Esophagus squamous epithelium (tissue), 5 donors: ENCODE measurements around the gene CCDC102B. TPM values are rescaled to one million over a fixed set of nuclear protein-coding genes. Genes with fewer than 3 reads are reported as not detected.

Source experiments
- DNase-seq: peaks from one replicate; lab custom pipeline; 2025; lab: John Stamatoyannopoulos, UW
- H3K27ac ChIP-seq, 4 donors: fragments of 200-600 bp; sonication (generic); one replicate each; pipeline ENCODE4 v1.5.1; 2016 to 2019; ENCODE audit warnings: mild to moderate bottlenecking in 1 of 4
- H3K27me3 ChIP-seq, 4 donors: fragments of 200-600 bp; sonication (generic); 1 replicate in 3 of 4; 2 replicates in 1 of 4; pipeline versions ENCODE4 v1.5.1 to v1.6.0; 2017 to 2021; ENCODE audit warnings: antibody characterized with exemption in 1 of 4
- H3K36me3 ChIP-seq, 3 donors: fragments of 200-600 bp; sonication (generic); one replicate each; pipeline ENCODE4 v1.5.1; 2016 to 2019
- H3K4me1 ChIP-seq, 3 donors: fragments of 200-600 bp; sonication (generic); one replicate each; pipeline ENCODE4 v1.5.1; 2017 to 2019
- H3K4me3 ChIP-seq, 4 donors: fragments of 200-600 bp; sonication (generic); 1 replicate in 3 of 4; 2 replicates in 1 of 4; pipeline ENCODE4 v1.5.1; 2016 to 2019; ENCODE audit warnings: mild to moderate bottlenecking in 2 of 4, moderate library complexity in 1 of 4
- H3K9me3 ChIP-seq, 3 donors: fragments of 200-600 bp; sonication (generic); one replicate each; pipeline ENCODE4 v1.5.1; 2016 to 2019
- CTCF ChIP-seq, 6 experiments: fragments of 450-650 bp in 4 of 6; fragments of 200-600 bp in 2 of 6; sonication (generic) in 2 of 6; IDR thresholded peaks; one replicate each; pipeline ENCODE4 v1.5.1; 2016 to 2019; ENCODE audit warnings: antibody characterized with exemption in 6 of 6, mild to moderate bottlenecking in 4 of 6, moderate library complexity in 4 of 6
- POLR2A ChIP-seq, 4 donors: fragments of 450-650 bp; IDR thresholded peaks; one replicate each; pipeline ENCODE4 v1.6.1; 2017; ENCODE audit warnings: antibody characterized with exemption in 4 of 4, mild to moderate bottlenecking in 4 of 4, moderate library complexity in 3 of 4
- WGBS, 2 donors: methylation state at CpG; one replicate each; pipeline ENCODE4 v1.1.5; 2018; 5-methylcytosine and 5-hydroxymethylcytosine counted together
- intact Hi-C: fragments of 100-400 bp; cut with DNase I; formaldehyde crosslinking; loops from one replicate; pipeline ENCODE4 v1.15.0; 2022
- total RNA-seq, 4 donors: library from RNA; depleted of rRNA; stranded (reverse); fragments of >200 nt; gene quantifications; one replicate each; pipeline ENCODE4 v1.1.0, GENCODE V29; 2016
- donor health status: DM: yes; HTN: yes; CAD: no.

The CCDC102B gene
- total RNA-seq, 4 donors from 2014 or later = 0.27 to 3.8 (median 2.8) TPM

DNA sequence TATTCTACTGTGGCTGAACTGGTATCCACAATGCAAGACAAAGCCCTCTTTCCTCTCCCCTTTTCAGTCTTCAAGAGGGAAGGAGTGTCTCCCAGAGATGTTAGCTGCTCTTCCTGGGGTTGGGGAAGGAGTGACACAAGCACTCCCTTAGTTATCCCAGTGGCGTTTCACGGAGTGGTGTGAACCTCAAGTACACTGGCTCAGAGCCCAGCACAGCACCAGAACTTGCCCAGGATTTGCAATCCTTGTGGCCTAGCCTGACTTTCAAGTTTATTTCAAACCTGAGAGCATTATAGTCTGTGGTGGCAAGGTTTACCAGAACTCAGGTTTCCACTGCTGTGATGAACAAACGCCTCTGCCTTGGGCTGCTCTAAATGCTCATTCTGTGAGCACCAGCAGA lies 162.5 kb downstream of the CCDC102B start:
- intact Hi-C loops = no loop called here
- 58 to 76% methylated on average over 2 of the region's 3 CpGs for WGBS, 2 donors
- H3K4me1 ChIP-seq = no peaks in the 10 kb centered on the region
- H3K9me3 ChIP-seq = no peaks in the 10 kb centered on the region
- no peaks in the 10 kb centered on the region for H3K27me3 ChIP-seq
- no peak overlapping the region for H3K27ac ChIP-seq
- no peak for TF ChIP-seq CTCF (IDR thresholded peaks at IDR 0.05)
- no peak for TF ChIP-seq POLR2A (IDR thresholded peaks at IDR 0.05)
- no peak overlapping the region for H3K4me3 ChIP-seq
- DNase-seq = no peak
- no peaks in the 10 kb centered on the region for H3K36me3 ChIP-seq

DNA sequence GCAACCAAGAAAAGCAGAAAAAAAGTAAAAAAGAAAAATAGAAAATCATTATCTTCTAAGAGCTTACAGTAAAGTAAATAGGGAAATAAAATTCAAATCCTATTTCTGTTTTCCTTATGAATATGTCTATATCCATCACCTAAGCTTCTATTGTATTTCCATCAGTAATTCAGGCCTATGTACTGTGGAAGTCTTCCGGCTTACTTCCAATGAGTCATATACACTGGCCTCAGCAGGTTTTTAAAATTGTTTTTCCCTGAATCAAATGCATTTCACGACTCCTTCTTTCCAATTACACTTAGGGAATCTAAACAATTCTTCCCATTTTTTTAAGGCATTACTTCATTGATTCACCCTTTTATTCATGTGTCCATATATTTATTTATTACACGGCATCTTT lies 164.7 kb downstream of the CCDC102B start:
- Histone ChIP-seq H3K27me3 (no peaks in the 10 kb centered on the region), H3K4me1 (no peaks in the 10 kb centered on the region), H3K9me3 (no peaks in the 10 kb centered on the region), H3K36me3 (no peaks in the 10 kb centered on the region), H3K27ac (no peak overlapping the region), H3K4me3 (no peak overlapping the region)
- DNase-seq = no peak
- no peak for TF ChIP-seq POLR2A (IDR thresholded peaks at IDR 0.05)
- no peak for TF ChIP-seq CTCF (IDR thresholded peaks at IDR 0.05)
- 57 to 66% methylated on average over 3 of the region's 3 CpGs for WGBS, 2 donors
- intact Hi-C loops = no loop called here

DNA sequence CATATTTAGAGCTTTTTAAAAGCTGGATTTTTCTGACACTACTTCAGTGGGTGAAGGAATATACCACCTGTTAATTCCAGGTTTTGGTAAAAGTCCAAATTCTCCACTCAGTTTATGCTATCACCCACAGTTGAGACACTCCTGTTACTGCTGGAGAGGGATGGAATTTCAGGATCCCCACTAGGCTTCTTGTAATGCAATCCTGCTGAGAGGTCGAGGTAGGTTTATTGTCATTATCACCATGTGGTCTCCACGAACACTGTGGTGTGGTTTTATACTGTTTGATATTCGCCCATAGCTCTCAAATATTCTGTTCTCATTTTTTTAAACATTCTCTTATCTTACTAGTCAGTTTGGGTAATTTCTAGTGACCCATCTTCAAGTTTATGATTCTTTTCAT lies 167.9 kb downstream of the CCDC102B start:
- no peak for TF ChIP-seq CTCF (IDR thresholded peaks at IDR 0.05)
- TF ChIP-seq POLR2A (IDR thresholded peaks at IDR 0.05) = no peak

GRCh38 chr18:68969027-68969426 lies 171.1 kb downstream of the CCDC102B start:
- Histone ChIP-seq H3K9me3 (no peaks in the 10 kb centered on the region), H3K4me3 (no peak overlapping the region), H3K27me3 (no peaks in the 10 kb centered on the region), H3K4me1 (no peaks in the 10 kb centered on the region), H3K27ac (no peak overlapping the region), H3K36me3 (no peaks in the 10 kb centered on the region)
- no peak for DNase-seq
- intact Hi-C loops = no loop called here
- WGBS, 2 donors = 74 to 94% methylated on average over 5 of the region's 5 CpGs
- TF ChIP-seq POLR2A (IDR thresholded peaks at IDR 0.05) = no peak
- no peak for TF ChIP-seq CTCF (IDR thresholded peaks at IDR 0.05)

More for the DNA sequence above, 167.9 kb downstream of the CCDC102B start:
- intact Hi-C loops = no loop called here
- Histone ChIP-seq H3K9me3 (no peaks in the 10 kb centered on the region), H3K4me1 (no peaks in the 10 kb centered on the region), H3K36me3 (no peaks in the 10 kb centered on the region), H3K27ac (no peak overlapping the region), H3K4me3 (no peak overlapping the region), H3K27me3 (no peaks in the 10 kb centered on the region)
- no peak for DNase-seq
- WGBS, 2 donors = 53 to 58% methylated on average over 3 of the region's 3 CpGs

DNA sequence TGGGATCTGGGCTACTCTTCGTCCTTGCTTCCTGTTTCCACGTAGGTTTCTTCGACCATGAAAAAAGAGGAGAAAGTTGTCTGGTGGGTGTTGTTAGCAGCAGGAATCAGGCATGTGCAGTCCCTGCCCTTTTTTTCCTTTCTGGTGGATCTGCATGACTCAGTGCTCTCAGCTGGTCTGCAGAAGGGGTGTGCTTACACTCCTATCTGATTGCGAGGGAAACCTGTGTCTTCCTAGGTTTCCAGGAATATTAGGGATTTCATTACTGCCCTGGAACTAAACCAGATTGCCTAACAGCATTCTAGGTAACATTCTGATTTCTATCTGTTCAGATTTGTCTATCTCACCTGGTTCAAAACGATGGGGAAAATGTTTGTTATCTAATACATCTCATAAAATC lies 174.3 kb downstream of the CCDC102B start:
- Histone ChIP-seq H3K27ac (no peak overlapping the region), H3K4me1 (no peaks in the 10 kb centered on the region), H3K36me3 (no peaks in the 10 kb centered on the region), H3K4me3 (no peak overlapping the region), H3K27me3 (no peaks in the 10 kb centered on the region), H3K9me3 (no peaks in the 10 kb centered on the region)
- 63 to 77% methylated on average over 5 of the region's 5 CpGs for WGBS, 2 donors
- TF ChIP-seq CTCF (IDR thresholded peaks at IDR 0.05) = no peak
- TF ChIP-seq POLR2A (IDR thresholded peaks at IDR 0.05) = no peak
- intact Hi-C loops = no loop called here
- DNase-seq = no peak
